ENCODE results near the gene SLC18B1. TPM values are rescaled to one million over a fixed set of nuclear protein-coding genes. Genes with fewer than 3 reads are reported as not detected.

Gene SLC18B1
- total RNA-seq, 1 donor from 2014 or later = 8.3 TPM

- no peak for DNase-seq (ENCODE audit: low read depth in 2 of 2)
Measured at GRCh38 chr6:132746048-132746447, 52.4 kb downstream of the SLC18B1 start.

DNA sequence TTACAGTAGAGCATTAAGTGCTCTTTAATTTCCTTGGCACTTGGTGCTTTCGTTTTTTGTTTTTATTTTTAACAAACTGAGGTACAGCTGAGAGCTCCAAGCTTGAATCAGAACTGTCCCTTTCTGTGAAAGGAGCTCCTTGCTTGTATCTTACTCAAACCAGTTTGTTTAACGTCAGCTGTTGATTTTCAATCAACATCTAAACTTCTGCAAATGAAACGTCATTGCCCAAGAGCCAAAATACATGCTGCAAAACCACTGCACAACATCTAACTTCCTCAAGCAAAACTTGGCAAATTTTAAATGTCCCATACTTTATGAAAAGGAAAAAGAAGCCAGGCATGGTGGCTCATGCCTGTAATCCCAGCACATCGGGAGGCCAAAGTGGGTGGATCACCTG is 55.9 kb downstream of the SLC18B1 start:
- DNase-seq (ENCODE audit: low read depth in 2 of 2) = no peak

- DNase-seq (ENCODE audit: low read depth in 2 of 2) = no peak
Measured at GRCh38 chr6:132741281-132741680, 57.2 kb downstream of the SLC18B1 start.

GRCh38 chr6:132736239-132736638 is 62.2 kb downstream of the SLC18B1 start:
- DNase-seq (ENCODE audit: low read depth in 2 of 2) = no peak

GRCh38 chr6:132734694-132735236 is 63.7 kb downstream of the SLC18B1 start:
- DNase-seq (ENCODE audit: low read depth in 2 of 2) = peak in 1 of 2 donors; percentile 2

- no peak for DNase-seq (ENCODE audit: low read depth in 2 of 2)
Measured at GRCh38 chr6:132733814-132734213, 64.6 kb downstream of the SLC18B1 start.

- DNase-seq (ENCODE audit: low read depth in 2 of 2) = no peak
Measured at GRCh38 chr6:132733283-132733682, 65.2 kb downstream of the SLC18B1 start.

GRCh38 chr6:132731086-132731485 is 67.4 kb downstream of the SLC18B1 start:
- DNase-seq (ENCODE audit: low read depth in 2 of 2) = no peak

DNA sequence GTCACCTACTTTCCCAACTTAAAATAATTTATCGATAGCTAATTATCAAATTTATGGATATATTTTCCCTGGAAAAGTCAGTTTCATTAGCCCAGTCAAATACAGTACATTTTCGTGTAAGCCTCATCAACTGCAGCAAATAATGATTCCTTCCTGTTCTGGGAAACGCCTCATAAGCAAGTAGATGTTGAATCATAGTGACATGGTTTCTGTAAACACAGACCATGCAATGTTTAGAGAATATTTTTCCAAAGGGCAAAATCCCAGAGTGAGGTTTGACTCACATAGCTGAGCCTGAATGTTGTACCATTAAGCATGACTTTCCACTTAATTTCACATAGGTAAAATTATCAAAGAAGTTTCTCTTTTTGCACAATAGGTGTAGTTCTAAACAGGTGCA is 67.9 kb downstream of the SLC18B1 start:
- DNase-seq (ENCODE audit: low read depth in 2 of 2) = no peak

GRCh38 chr6:132728616-132729015 is 69.8 kb downstream of the SLC18B1 start:
- no peak for DNase-seq (ENCODE audit: low read depth in 2 of 2)

- DNase-seq (ENCODE audit: low read depth in 2 of 2) = no peak
Measured at GRCh38 chr6:132726608-132726975, 71.8 kb downstream of the SLC18B1 start.

DNA sequence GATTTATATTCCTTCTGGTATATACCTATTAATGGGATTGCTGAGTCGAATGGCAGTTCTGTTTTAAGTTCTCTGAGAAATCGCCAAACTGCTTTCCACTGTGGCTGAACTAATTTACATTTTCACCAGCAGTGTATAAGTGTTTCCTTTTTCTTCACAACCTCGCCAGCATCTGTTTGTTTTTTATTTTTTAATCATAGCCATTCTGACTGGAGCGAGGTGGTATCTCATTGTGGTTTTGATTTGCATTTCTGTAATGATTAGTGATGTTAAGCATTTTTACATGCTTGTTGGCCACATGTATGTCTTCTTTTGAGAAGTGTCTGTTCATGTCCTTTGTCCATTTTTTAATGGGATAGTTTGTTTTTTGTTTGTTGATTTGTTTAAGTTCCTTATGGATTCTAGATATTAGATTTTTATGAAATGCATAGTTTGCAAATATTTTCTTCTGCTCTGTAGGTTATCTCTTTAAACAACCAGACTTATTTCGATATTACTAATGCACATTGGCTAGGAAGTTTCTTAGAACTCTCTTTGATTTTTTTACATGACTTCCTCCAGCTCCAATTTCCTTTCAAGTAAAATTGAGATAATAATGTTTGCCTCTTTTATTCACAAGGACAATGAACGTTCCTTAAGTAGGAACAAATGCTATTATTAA is 72.4 kb downstream of the SLC18B1 start:
- no peak for DNase-seq (ENCODE audit: low read depth in 2 of 2)

DNA sequence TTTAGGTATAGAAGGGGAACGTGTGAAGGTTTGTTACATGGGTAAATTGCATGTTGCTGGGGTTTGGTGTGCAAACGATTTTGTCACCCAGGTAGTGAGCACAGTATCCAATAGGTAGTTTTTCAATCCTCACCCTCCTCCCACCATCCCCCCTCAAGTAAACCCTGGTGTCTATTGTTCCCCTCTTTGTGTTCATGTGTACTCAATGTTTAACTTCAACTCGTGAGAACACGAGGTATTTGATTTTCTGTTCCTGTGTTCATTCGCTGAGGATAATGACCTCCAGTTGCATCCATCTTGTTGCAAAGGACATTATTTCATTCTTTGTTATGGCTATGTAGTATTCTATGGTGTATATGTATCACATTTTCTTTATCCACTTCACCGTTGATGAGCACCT is 73.0 kb downstream of the SLC18B1 start:
- DNase-seq (ENCODE audit: low read depth in 2 of 2) = no peak

DNA sequence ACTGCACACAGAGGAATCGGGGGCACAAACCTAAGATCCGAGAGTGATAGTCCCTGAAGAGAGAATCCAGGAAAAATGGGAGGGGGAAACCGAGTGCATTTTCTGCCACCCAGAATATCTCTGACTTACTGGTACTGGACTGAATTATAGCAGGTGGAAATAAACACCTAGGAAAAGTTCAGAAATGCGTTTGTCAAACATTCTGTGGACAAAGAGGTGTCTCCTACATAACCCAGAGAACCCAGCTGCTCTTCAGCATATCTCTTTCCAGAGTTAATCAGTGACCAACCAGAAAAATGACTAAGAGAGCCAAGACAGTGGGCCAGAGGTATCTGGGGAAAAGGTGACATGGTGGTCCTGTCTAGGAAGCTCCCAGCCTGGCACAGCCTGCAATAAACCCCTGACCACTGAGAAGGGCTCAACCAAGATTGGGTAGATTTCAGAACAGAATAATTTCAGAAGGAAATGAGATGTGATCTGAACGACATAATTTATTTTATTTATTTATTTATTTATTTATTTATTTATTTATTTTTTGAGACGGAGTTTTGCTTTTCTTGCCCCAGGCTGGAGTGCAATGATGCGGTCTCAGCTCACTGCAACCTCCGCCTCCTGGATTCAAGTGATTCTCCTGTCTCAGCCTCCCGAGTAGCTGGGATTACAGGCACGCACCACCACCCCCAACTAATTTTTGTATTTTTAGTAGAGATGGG is 78.5 kb downstream of the SLC18B1 start:
- DNase-seq (ENCODE audit: low read depth in 2 of 2) = no peak

Other genes starting within 250 kb of the SLC18B1 start
- gene TAAR8, start 246.0 kb downstream of the SLC18B1 start, total RNA-seq = not detected in 2 replicates
- gene TAAR6, start 228.3 kb downstream of the SLC18B1 start, total RNA-seq = not detected in 2 replicates
- not detected in 2 replicates for gene TAAR5, start 208.9 kb downstream of the SLC18B1 start, total RNA-seq
- gene TAAR2, start 174.4 kb downstream of the SLC18B1 start, total RNA-seq = not detected in 2 replicates
- gene TAAR1, start 139.5 kb downstream of the SLC18B1 start, total RNA-seq = not detected in 2 replicates
- under 0.01 TPM in 1 of 2 replicates, not detected in the other for gene VNN1, start 84.6 kb downstream of the SLC18B1 start, total RNA-seq
- gene VNN2, start 40.7 kb downstream of the SLC18B1 start, total RNA-seq = not detected in 2 replicates
- gene RPS12, start 15.9 kb upstream of the SLC18B1 start, total RNA-seq = 1,444 and 1,816 TPM in 2 replicates